ENCODE results near the gene TRABD2B.

Gene TRABD2B

DNA sequence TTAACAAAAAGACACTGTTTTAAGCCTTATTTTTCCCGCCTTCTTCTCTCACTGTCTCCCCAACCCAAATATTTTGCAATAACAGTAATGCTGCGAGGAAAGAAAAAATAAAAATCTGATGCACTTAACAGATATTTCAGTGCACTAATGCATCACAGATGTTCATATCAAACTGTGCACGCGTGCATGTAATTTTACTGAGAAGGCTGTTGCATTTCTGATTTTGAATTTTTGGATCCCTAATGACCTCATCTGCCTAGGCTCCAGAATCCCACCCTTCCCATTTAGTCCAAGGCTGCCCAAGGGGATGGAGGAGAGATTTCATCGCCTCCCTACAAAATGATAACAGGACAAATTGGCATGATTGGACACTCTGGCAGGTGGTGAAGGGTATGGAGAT is 5.5 kb downstream of the TRABD2B start:
- Histone ChIP-seq H3K36me3 (ENCODE audit: control insufficient read depth, low read length) (no peaks in the 10 kb centered on the region), H3K4me3 (ENCODE audit: low read length) (no peak overlapping the region), H3K4me1 (ENCODE audit: control insufficient read depth, low read length) (no peaks in the 10 kb centered on the region), H3F3A (ENCODE audit: control insufficient read depth, insufficient read depth) (no peaks in the 10 kb centered on the region), H3K9me3 (ENCODE audit: control insufficient read depth, insufficient read depth, low read length) (no peaks in the 10 kb centered on the region), H3K79me2 (ENCODE audit: control insufficient read depth, low read length) (no peaks in the 10 kb centered on the region), H3K27ac (ENCODE audit: low read depth, low read length) (no peak overlapping the region), H3K4me2 (ENCODE audit: low read length) (no peak overlapping the region), H3K9me2 (replicated peaks; ENCODE audit: control insufficient read depth, low read length) (no peaks in the 10 kb centered on the region), H3K27me3 (ENCODE audit: control insufficient read depth, low read length) (no peaks in the 10 kb centered on the region), H4K20me1 (ENCODE audit: control insufficient read depth, insufficient read depth, low read depth, low read length) (no peaks in the 10 kb centered on the region)
- TF ChIP-seq EZH2phosphoT487 (IDR thresholded peaks at IDR 0.05; ENCODE audit: borderline replicate concordance, low read length) = no peak
- TF ChIP-seq, protein P1, sequence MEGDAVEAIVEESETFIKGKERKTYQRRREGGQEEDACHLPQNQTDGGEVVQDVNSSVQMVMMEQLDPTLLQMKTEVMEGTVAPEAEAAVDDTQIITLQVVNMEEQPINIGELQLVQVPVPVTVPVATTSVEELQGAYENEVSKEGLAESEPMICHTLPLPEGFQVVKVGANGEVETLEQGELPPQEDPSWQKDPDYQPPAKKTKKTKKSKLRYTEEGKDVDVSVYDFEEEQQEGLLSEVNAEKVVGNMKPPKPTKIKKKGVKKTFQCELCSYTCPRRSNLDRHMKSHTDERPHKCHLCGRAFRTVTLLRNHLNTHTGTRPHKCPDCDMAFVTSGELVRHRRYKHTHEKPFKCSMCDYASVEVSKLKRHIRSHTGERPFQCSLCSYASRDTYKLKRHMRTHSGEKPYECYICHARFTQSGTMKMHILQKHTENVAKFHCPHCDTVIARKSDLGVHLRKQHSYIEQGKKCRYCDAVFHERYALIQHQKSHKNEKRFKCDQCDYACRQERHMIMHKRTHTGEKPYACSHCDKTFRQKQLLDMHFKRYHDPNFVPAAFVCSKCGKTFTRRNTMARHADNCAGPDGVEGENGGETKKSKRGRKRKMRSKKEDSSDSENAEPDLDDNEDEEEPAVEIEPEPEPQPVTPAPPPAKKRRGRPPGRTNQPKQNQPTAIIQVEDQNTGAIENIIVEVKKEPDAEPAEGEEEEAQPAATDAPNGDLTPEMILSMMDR (IDR thresholded peaks at IDR 0.05; ENCODE audit: low read depth, low read length, poor library complexity, severe bottlenecking) = no peak

DNA sequence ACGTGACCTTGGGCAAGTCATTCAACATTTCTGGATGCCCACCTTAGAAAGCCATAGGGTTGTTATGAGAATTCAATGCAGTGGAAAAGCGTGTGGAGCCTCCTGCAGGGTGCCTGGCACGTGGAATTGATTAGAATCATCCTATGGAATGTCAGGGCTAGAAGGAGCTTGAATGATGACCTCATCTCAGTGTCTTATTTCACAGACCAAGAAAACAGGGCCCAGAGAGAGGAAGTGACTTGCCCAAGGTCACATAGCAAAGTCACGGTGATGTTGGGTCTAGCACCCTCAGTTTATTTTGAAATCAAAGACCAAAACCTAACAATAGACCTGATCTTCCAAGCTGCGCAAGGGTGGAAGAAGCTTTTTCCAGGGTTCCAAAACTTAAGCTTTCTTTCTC is 6.0 kb downstream of the TRABD2B start:
- Histone ChIP-seq H3K27ac (ENCODE audit: low read depth, low read length) (no peak overlapping the region), H3K9me2 (replicated peaks; ENCODE audit: control insufficient read depth, low read length) (no peaks in the 10 kb centered on the region), H3K4me1 (ENCODE audit: control insufficient read depth, low read length) (no peaks in the 10 kb centered on the region), H3K9me3 (ENCODE audit: control insufficient read depth, insufficient read depth, low read length) (no peaks in the 10 kb centered on the region), H3K27me3 (ENCODE audit: control insufficient read depth, low read length) (no peaks in the 10 kb centered on the region), H3F3A (ENCODE audit: control insufficient read depth, insufficient read depth) (no peaks in the 10 kb centered on the region), H4K20me1 (ENCODE audit: control insufficient read depth, insufficient read depth, low read depth, low read length) (no peaks in the 10 kb centered on the region), H3K36me3 (ENCODE audit: control insufficient read depth, low read length) (no peaks in the 10 kb centered on the region), H3K4me2 (ENCODE audit: low read length) (no peak overlapping the region), H3K79me2 (ENCODE audit: control insufficient read depth, low read length) (no peaks in the 10 kb centered on the region), H3K4me3 (ENCODE audit: low read length) (no peak overlapping the region)
- TF ChIP-seq, protein P1 (IDR thresholded peaks at IDR 0.05; ENCODE audit: low read depth, low read length, poor library complexity, severe bottlenecking) = no peak

DNA sequence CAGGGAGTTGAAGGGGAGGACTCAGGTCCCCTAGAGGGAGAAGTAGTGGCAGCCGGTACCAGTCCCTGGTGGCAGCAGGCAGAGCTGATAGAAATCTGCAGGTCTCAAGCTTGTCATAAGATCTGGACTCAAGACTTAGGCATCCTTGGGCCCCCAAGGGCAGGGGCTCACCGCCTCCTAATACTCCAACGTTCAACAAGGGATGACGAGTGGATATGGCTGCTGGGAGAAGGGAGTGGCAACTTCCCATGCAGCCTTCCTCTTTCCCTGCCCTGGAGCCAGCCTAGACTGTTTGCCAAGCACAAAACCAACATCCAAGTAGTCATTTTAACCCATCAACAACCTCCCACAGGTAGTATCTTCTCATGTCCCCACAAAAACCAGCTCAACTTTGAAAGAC is 6.9 kb downstream of the TRABD2B start:
- H3K4me1 ChIP-seq (ENCODE audit: control insufficient read depth, low read length) = no peaks in the 10 kb centered on the region
- no peaks in the 10 kb centered on the region for H3K36me3 ChIP-seq (ENCODE audit: control insufficient read depth, low read length)
- H3K9me3 ChIP-seq (ENCODE audit: control insufficient read depth, insufficient read depth, low read length) = no peaks in the 10 kb centered on the region
- no peaks in the 10 kb centered on the region for H3K9me2 ChIP-seq (replicated peaks; ENCODE audit: control insufficient read depth, low read length)
- no peak overlapping the region for H3K4me3 ChIP-seq (ENCODE audit: low read length)
- H3K27me3 ChIP-seq (ENCODE audit: control insufficient read depth, low read length) = no peaks in the 10 kb centered on the region
- H3K79me2 ChIP-seq (ENCODE audit: control insufficient read depth, low read length) = no peaks in the 10 kb centered on the region
- no peaks in the 10 kb centered on the region for H3F3A ChIP-seq (ENCODE audit: control insufficient read depth, insufficient read depth)
- H3K27ac ChIP-seq (ENCODE audit: low read depth, low read length) = no peak overlapping the region
- no peaks in the 10 kb centered on the region for H4K20me1 ChIP-seq (ENCODE audit: control insufficient read depth, insufficient read depth, low read depth, low read length)
- TF ChIP-seq EZH2phosphoT487 (IDR thresholded peaks at IDR 0.05; ENCODE audit: borderline replicate concordance, low read length) = no peak
- TF ChIP-seq, protein P1 (IDR thresholded peaks at IDR 0.05; ENCODE audit: low read depth, low read length, poor library complexity, severe bottlenecking) = no peak
- H3K4me2 ChIP-seq (ENCODE audit: low read length) = no peak overlapping the region

DNA sequence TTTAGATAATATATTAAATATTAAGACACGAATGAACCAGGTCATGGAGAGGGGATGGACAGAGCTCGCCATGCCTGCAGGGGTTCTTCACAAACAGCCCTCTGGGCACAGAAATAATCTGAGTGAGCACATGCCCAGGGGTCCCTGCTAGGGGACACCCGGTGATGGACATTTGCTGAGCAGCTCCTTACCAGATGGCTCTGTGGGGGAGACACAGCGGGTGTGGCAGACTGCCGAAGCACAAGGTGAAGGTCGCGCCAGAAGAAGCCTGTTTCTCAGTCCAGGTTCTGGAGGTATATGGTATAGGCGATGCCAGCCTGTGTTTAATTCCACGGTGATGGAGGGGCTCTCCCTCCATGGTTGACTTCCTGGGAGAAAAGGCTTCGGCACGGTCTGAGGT is 9.6 kb downstream of the TRABD2B start:
- H3K4me3 ChIP-seq (ENCODE audit: low read length) = no peak overlapping the region
- no peaks in the 10 kb centered on the region for H3K27me3 ChIP-seq (ENCODE audit: control insufficient read depth, low read length)
- TF ChIP-seq EZH2phosphoT487 (IDR thresholded peaks at IDR 0.05; ENCODE audit: borderline replicate concordance, low read length) = no peak
- TF ChIP-seq, protein P1 (IDR thresholded peaks at IDR 0.05; ENCODE audit: low read depth, low read length, poor library complexity, severe bottlenecking) = no peak

More for the DNA sequence above, 9.6 kb downstream of the TRABD2B start:
- Histone ChIP-seq H3K79me2 (ENCODE audit: control insufficient read depth, low read length) (no peaks in the 10 kb centered on the region), H3F3A (ENCODE audit: control insufficient read depth, insufficient read depth) (no peaks in the 10 kb centered on the region), H3K36me3 (ENCODE audit: control insufficient read depth, low read length) (no peaks in the 10 kb centered on the region), H3K9me2 (replicated peaks; ENCODE audit: control insufficient read depth, low read length) (no peaks in the 10 kb centered on the region), H3K27ac (ENCODE audit: low read depth, low read length) (no peak overlapping the region), H4K20me1 (ENCODE audit: control insufficient read depth, insufficient read depth, low read depth, low read length) (no peaks in the 10 kb centered on the region), H3K4me1 (ENCODE audit: control insufficient read depth, low read length) (no peaks in the 10 kb centered on the region), H3K9me3 (ENCODE audit: control insufficient read depth, insufficient read depth, low read length) (no peaks in the 10 kb centered on the region), H3K4me2 (ENCODE audit: low read length) (no peak overlapping the region)
